ENCODE results near the gene TNIP2. TPM values are rescaled to one million over a fixed set of nuclear protein-coding genes. Genes with fewer than 3 reads are reported as not detected.

The TNIP2 gene
- total and polyA plus RNA-seq, 2 of the 13 experiments (the other 11 are each of a cell fraction or from before 2014, with no cell fraction given), result 25.6 to 38.0 TPM

- no peak for TF ChIP-seq ZNF512 (CRISPR knock-in tag; IDR thresholded peaks at IDR 0.05)
- TF ChIP-seq SIN3A (IDR thresholded peaks at IDR 0.05; ENCODE audit: borderline replicate concordance, low read depth, low read length), result peak; percentile 66; the same call in 1 of the 2 replicates
- no peak for TF ChIP-seq POLR2AphosphoS5 (IDR thresholded peaks at IDR 0.05; ENCODE audit: low read depth, low read length)
- TF ChIP-seq TAF1 (CRISPR knock-in tag; IDR thresholded peaks at IDR 0.05), result no peak
- TF ChIP-seq CBX1 (IDR thresholded peaks at IDR 0.05; ENCODE audit: low read depth), result no peak
- TF ChIP-seq ZNF770 (CRISPR knock-in tag; IDR thresholded peaks at IDR 0.05), result 0 out of 2 replicates have a peak, but pooled peaks have one; percentile 9
- peak; percentile 91; the same call in 1 of the 2 replicates for TF ChIP-seq CSRNP2 (CRISPR knock-in tag; conservative IDR thresholded peaks at IDR 0.05; ENCODE audit: low read depth)
- peak; percentile 78; the same call in 1 of the 2 replicates for TF ChIP-seq LBX2 (CRISPR knock-in tag; IDR thresholded peaks at IDR 0.05; ENCODE audit: borderline replicate concordance)
- no peak for TF ChIP-seq PAF1 (CRISPR knock-in tag; IDR thresholded peaks at IDR 0.05)
- no peak for TF ChIP-seq ZNF670 (CRISPR knock-in tag; IDR thresholded peaks at IDR 0.05; ENCODE audit: borderline replicate concordance)
- TF ChIP-seq ZNF577 (CRISPR knock-in tag; IDR thresholded peaks at IDR 0.05; ENCODE audit: borderline replicate concordance, low read depth), result no peak
- TF ChIP-seq HIC2 (CRISPR knock-in tag; IDR thresholded peaks at IDR 0.05; ENCODE audit: low read depth), result no peak
- peak; percentile 61 for TF ChIP-seq RBFOX2 (IDR thresholded peaks at IDR 0.05; ENCODE audit: low read depth, low read length)
- TF ChIP-seq MAF1 (CRISPR knock-in tag; IDR thresholded peaks at IDR 0.05; ENCODE audit: borderline replicate concordance), result 0 out of 2 replicates have a peak, but pooled peaks have one; percentile 34
- no peak for TF ChIP-seq MTA3 (CRISPR knock-in tag; IDR thresholded peaks at IDR 0.05)
- TF ChIP-seq TRIM24 (CRISPR knock-in tag; IDR thresholded peaks at IDR 0.05), result no peak
- peak; percentile 87; the same call in 1 of the 3 replicates for TF ChIP-seq MXI1 (IDR thresholded peaks at IDR 0.05; ENCODE audit: borderline replicate concordance, low read depth, low read length)
- no peak for TF ChIP-seq PBX2 (CRISPR knock-in tag; IDR thresholded peaks at IDR 0.05)
Observed at GRCh38 chr4:2792711-2793585, 36.8 kb upstream of the TNIP2 start, which contains the start of gene SH3BP2 (continued).
